ENCODE measurements around the gene CD93.

Gene CD93

DNA sequence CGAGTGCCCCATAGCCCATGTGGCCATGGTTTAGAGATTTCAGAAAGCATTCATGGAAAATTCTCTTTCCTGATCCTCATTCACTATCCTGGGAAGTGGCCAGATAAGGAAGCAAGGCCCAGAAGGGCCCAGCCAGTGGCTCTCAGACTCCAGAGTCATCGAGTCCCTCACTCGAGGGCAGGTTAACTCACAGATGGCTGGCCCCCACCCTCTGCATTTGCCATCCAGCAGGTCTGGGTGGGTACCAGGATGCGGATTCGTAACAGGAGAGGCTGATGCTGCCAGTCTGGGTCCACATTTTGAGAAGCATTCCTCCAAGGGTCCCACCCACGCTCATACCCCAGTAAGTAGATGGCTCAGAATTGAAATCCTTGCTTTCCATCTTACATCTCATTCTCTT, 54.8 kb downstream of the CD93 start:
- DNase-seq, result no peak

Measured in NCI-H187 treated with DMSO at 0.1 percent for 48 hours (cell line).